ENCODE data around the gene ASTN2.

Gene ASTN2

GRCh38 chr9:117018966-117019617 lies 395.8 kb downstream of the ASTN2 start:
- in situ Hi-C loops (cut with MboI; ENCODE audit: low pct_unique_long_range_greater_than_20kb, low sequenced_read_pairs, unreplicated experiment): no loop called here
- TF ChIP-seq, protein P1, sequence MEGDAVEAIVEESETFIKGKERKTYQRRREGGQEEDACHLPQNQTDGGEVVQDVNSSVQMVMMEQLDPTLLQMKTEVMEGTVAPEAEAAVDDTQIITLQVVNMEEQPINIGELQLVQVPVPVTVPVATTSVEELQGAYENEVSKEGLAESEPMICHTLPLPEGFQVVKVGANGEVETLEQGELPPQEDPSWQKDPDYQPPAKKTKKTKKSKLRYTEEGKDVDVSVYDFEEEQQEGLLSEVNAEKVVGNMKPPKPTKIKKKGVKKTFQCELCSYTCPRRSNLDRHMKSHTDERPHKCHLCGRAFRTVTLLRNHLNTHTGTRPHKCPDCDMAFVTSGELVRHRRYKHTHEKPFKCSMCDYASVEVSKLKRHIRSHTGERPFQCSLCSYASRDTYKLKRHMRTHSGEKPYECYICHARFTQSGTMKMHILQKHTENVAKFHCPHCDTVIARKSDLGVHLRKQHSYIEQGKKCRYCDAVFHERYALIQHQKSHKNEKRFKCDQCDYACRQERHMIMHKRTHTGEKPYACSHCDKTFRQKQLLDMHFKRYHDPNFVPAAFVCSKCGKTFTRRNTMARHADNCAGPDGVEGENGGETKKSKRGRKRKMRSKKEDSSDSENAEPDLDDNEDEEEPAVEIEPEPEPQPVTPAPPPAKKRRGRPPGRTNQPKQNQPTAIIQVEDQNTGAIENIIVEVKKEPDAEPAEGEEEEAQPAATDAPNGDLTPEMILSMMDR (IDR thresholded peaks at IDR 0.05; ENCODE audit: extremely low read depth, insufficient read depth, missing control alignments): no peak
- no peak for DNase-seq (ENCODE audit: low spot score)

- in situ Hi-C loops (cut with MboI; ENCODE audit: low pct_unique_long_range_greater_than_20kb, low sequenced_read_pairs, unreplicated experiment): no loop called here
- DNase-seq (ENCODE audit: low spot score): no peak
- TF ChIP-seq, protein P1 (IDR thresholded peaks at IDR 0.05; ENCODE audit: extremely low read depth, insufficient read depth, missing control alignments): no peak
These were observed 397.4 kb downstream of the ASTN2 start for GRCh38 chr9:117017414-117017985.

DNA sequence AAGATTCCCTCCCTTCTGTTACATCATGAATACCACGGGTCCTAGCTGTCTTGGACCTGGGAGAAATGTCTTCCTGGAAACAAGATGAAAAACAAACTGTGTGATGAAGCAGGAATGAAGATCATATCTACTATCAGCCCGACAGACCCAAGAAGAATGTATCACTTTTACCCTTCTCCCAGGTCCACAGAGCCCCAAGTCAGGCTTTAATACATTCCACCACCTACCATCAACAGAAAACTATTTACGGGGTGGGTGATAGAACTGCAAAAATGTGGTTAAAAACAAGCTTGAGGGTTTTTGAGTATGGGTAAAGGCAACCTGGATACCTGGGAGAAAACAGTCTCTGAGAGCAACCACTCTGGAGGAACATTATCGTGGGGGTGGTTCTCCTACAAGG lies 400.8 kb downstream of the ASTN2 start:
- in situ Hi-C loops (cut with MboI; ENCODE audit: low pct_unique_long_range_greater_than_20kb, low sequenced_read_pairs, unreplicated experiment): no loop called here
- TF ChIP-seq, protein P1 (IDR thresholded peaks at IDR 0.05; ENCODE audit: extremely low read depth, insufficient read depth, missing control alignments): no peak
- no peak for DNase-seq (ENCODE audit: low spot score)

GRCh38 chr9:117013440-117013995 lies 401.3 kb downstream of the ASTN2 start:
- DNase-seq (ENCODE audit: low spot score): no peak

GRCh38 chr9:117010061-117010460 lies 404.8 kb downstream of the ASTN2 start:
- in situ Hi-C loops (cut with MboI; ENCODE audit: low pct_unique_long_range_greater_than_20kb, low sequenced_read_pairs, unreplicated experiment): no loop called here
- no peak for DNase-seq (ENCODE audit: low spot score)
- TF ChIP-seq, protein P1 (IDR thresholded peaks at IDR 0.05; ENCODE audit: extremely low read depth, insufficient read depth, missing control alignments): no peak

More at GRCh38 chr9:117013440-117013995, 401.3 kb downstream of the ASTN2 start:
- TF ChIP-seq, protein P1 (IDR thresholded peaks at IDR 0.05; ENCODE audit: extremely low read depth, insufficient read depth, missing control alignments): no peak
- in situ Hi-C loops (cut with MboI; ENCODE audit: low pct_unique_long_range_greater_than_20kb, low sequenced_read_pairs, unreplicated experiment): no loop called here

DNA sequence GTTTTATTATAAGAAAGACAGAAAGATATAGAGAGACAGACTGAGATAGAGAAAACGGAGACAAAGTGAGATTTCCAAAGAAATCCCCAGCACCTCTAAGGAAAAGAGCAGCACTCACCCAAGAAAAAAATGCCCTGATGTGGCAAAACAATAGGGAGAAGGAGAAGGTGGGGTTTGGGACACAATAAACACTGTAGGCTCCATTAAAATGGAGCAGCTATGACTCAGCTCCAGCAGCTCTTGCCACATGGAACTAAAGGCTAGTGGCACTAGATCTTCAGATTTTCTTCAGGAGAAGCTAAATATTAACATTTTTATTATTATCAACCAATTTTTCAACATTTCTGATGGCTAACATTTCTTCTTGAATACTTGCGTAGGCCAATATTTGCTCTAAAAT lies 406.0 kb downstream of the ASTN2 start:
- in situ Hi-C loops (cut with MboI; ENCODE audit: low pct_unique_long_range_greater_than_20kb, low sequenced_read_pairs, unreplicated experiment): no loop called here
- TF ChIP-seq, protein P1 (IDR thresholded peaks at IDR 0.05; ENCODE audit: extremely low read depth, insufficient read depth, missing control alignments): no peak
- DNase-seq (ENCODE audit: low spot score): no peak

Measured in GM13977 (cell line).